MCF 10A (cell line): Measurements from ENCODE around the gene FNDC7. TPM values are rescaled to one million over a fixed set of nuclear protein-coding genes. Genes with fewer than 3 reads are reported as not detected.

Source experiments
- BruUV-seq: library from RNA; stranded (reverse); fragments of 400-500 nt; replicated peaks from 2 replicates; lab custom pipeline; 2021; lab: Mats Ljungman, UMichigan
- CTCF ChIA-PET: fragments of 300-600 bp; sonication (Branson Sonifier 250); formaldehyde crosslinking; extraction: SDS; loops from one replicate; lab custom pipeline; 2021; ENCODE audit warnings: antibody characterized with exemption, inconsistent platforms; lab: Yijun Ruan, JAX
- POLR2A ChIA-PET: fragments of 300-600, 350-650 bp; sonication (Branson Sonifier 250); formaldehyde crosslinking; extraction: SDS; loops from one replicate; lab custom pipeline; 2020; ENCODE audit warnings: antibody characterized with exemption, inconsistent platforms; lab: Yijun Ruan, JAX
- DNase-seq: peaks from one replicate; pipeline ENCODE4 v3.0.0-alpha.2; 2018; ENCODE audit not compliant: unreplicated experiment
- H3K27ac Mint-ChIP-seq: one replicate; pipeline ENCODE4 v1.8.0; 2022; ENCODE audit warnings: mild to moderate bottlenecking, low read depth, mixed read lengths; ENCODE audit not compliant: unreplicated experiment
- H3K27me3 Mint-ChIP-seq: one replicate; pipeline ENCODE4 v1.8.0; 2022; ENCODE audit warnings: mixed read lengths; ENCODE audit not compliant: insufficient read depth, unreplicated experiment
- H3K36me3 Mint-ChIP-seq: one replicate; pipeline ENCODE4 v1.8.0; 2022; ENCODE audit warnings: mild to moderate bottlenecking, moderate library complexity, mixed read lengths; ENCODE audit not compliant: insufficient read depth, unreplicated experiment
- H3K4me1 Mint-ChIP-seq: one replicate; pipeline ENCODE4 v1.8.0; 2022; ENCODE audit warnings: mixed read lengths; ENCODE audit not compliant: insufficient read depth, unreplicated experiment
- H3K4me3 Mint-ChIP-seq: one replicate; pipeline ENCODE4 v1.8.0; 2022; ENCODE audit warnings: mild to moderate bottlenecking, moderate library complexity, mixed read lengths; ENCODE audit not compliant: unreplicated experiment
- H3K9me3 Mint-ChIP-seq: one replicate; pipeline ENCODE4 v1.8.0; 2022; ENCODE audit warnings: mixed read lengths; ENCODE audit not compliant: unreplicated experiment
- CTCF ChIP-seq: fragments of 200-600 bp; IDR thresholded peaks from one replicate; pipeline ENCODE4 v1.8.0; 2022; ENCODE audit warnings: antibody characterized with exemption, mild to moderate bottlenecking; ENCODE audit not compliant: unreplicated experiment
- intact Hi-C: fragments of 100-400 bp; cut with micrococcal nuclease; formaldehyde crosslinking; loops from 2 replicates; pipeline ENCODE4 v1.14.1; 2022
- total RNA-seq: library from RNA; stranded (reverse); gene quantifications from 2 replicates; pipeline ENCODE4 v1.2.3, GENCODE V29; 2022

Gene FNDC7
- total RNA-seq, 1 experiment from 2014 or later, result not detected

- Mint-ChIP-seq H3K4me1 (peaks cover 8% of the 10 kb centered on the region), H3K9me3 (no peaks in the 10 kb centered on the region), H3K36me3 (no peaks in the 10 kb centered on the region), H3K4me3 (no peak overlapping the region), H3K27ac (no peak overlapping the region), H3K27me3 (no peaks in the 10 kb centered on the region)
- DNase-seq, result no peak
- intact Hi-C loops, result no loop called here
- no peak for TF ChIP-seq CTCF
- CTCF ChIA-PET, result no interaction called here
- POLR2A ChIA-PET, result interaction anchor here (0.8 kb wide), 1 partner anchor 164 kb away, joined by 3 read pairs; no protein-coding TSS in a partner anchor
- BruUV-seq, result no TSS peak
These were observed 27.2 kb upstream of the FNDC7 start for GRCh38 chr1:108685529-108685928.

GRCh38 chr1:108686614-108687313 is 25.9 kb upstream of the FNDC7 start:
- Mint-ChIP-seq H3K9me3 (no peaks in the 10 kb centered on the region), H3K4me3 (no peak overlapping the region), H3K36me3 (no peaks in the 10 kb centered on the region), H3K27me3 (no peaks in the 10 kb centered on the region), H3K4me1 (peaks cover 16% of the 10 kb centered on the region), H3K27ac (no peak overlapping the region)
- POLR2A ChIA-PET, result no interaction called here
- DNase-seq, result no peak
- BruUV-seq, result no TSS peak
- CTCF ChIA-PET, result interaction anchor here (0.6 kb wide), 2 partner anchors 8 to 60 kb away, joined by 3 to 4 read pairs; no protein-coding TSS in a partner anchor
- no peak for TF ChIP-seq CTCF
- intact Hi-C loops, result no loop called here

GRCh38 chr1:108691128-108691941 is 21.4 kb upstream of the FNDC7 start:
- no peak for DNase-seq
- H3K36me3 Mint-ChIP-seq, result peaks cover 17% of the 10 kb centered on the region

More at GRCh38 chr1:108691128-108691941, 21.4 kb upstream of the FNDC7 start:
- ChIA-PET CTCF (interaction anchor here (0.5 to 1.8 kb wide), 11 partner anchors 8 to 514 kb away, joined by 3 to 6 read pairs (median 3); no protein-coding TSS in a partner anchor), POLR2A (interaction anchor here (0.5 to 6.0 kb wide), 30 partner anchors 10 to 1005 kb away, joined by 3 to 99 read pairs (median 5); partner anchors contain the start of genes CLCC1, CYB561D1, EEIG2 and SLC25A24)
- peaks cover 26% of the 10 kb centered on the region for H3K4me1 Mint-ChIP-seq
- intact Hi-C loops, result no loop called here
- no peaks in the 10 kb centered on the region for H3K9me3 Mint-ChIP-seq
- peak overlapping the region; percentile 100 for H3K4me3 Mint-ChIP-seq
- H3K27ac Mint-ChIP-seq, result peak overlapping the region; percentile 99
- no peaks in the 10 kb centered on the region for H3K27me3 Mint-ChIP-seq
- BruUV-seq, result TSS peak; percentile 82
- TF ChIP-seq CTCF, result no peak
